Right lobe of liver (tissue), 4 donors: ENCODE data around the gene MAST4.

ENCODE experiments used
- POLR2A ChIP-seq: fragments of 450-650 bp; IDR thresholded peaks from one replicate; pipeline ENCODE4 v1.6.1; 2017; ENCODE audit warnings: antibody characterized with exemption, mild to moderate bottlenecking
- TF ChIP-seq, protein P1 (sequence below), 4 donors: fragments of 200-600 bp in 3 of 4; fragments of 450-650 bp in 1 of 4; IDR thresholded peaks; one replicate each; pipeline versions ENCODE4 v1.5.1 to v1.8.0; 2016 to 2022; ENCODE audit warnings: antibody characterized with exemption in 4 of 4, mild to moderate bottlenecking in 2 of 4
- donor health status: DM: no; HTN: no; CAD: no.
- donor health status: DM: no; HTN: no; CAD: no.
- donor health status: DM: no; HTN: yes; CAD: no.

- TF ChIP-seq, protein P1, sequence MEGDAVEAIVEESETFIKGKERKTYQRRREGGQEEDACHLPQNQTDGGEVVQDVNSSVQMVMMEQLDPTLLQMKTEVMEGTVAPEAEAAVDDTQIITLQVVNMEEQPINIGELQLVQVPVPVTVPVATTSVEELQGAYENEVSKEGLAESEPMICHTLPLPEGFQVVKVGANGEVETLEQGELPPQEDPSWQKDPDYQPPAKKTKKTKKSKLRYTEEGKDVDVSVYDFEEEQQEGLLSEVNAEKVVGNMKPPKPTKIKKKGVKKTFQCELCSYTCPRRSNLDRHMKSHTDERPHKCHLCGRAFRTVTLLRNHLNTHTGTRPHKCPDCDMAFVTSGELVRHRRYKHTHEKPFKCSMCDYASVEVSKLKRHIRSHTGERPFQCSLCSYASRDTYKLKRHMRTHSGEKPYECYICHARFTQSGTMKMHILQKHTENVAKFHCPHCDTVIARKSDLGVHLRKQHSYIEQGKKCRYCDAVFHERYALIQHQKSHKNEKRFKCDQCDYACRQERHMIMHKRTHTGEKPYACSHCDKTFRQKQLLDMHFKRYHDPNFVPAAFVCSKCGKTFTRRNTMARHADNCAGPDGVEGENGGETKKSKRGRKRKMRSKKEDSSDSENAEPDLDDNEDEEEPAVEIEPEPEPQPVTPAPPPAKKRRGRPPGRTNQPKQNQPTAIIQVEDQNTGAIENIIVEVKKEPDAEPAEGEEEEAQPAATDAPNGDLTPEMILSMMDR (IDR thresholded peaks at IDR 0.05) = no peak
- no peak for TF ChIP-seq POLR2A
These were observed 390.9 kb downstream of the MAST4 start for GRCh38 chr5:66987126-66987525.
